NCI-H446 (cell line): ENCODE measurements around the gene TLR9.
A peak's percentile ranks its signal among the peaks of the same experiment; 100 is the strongest.
"Not testable (repeated sequence)": the region's sequence is repeated elsewhere in the genome, so short reads cannot be mapped to it uniquely, and the experiment has no call there.

Source experiments
- DNase-seq, 2 experiments: peaks; one replicate each; lab custom pipeline; 2025; lab: John Stamatoyannopoulos, UW

TLR9 gene

DNA sequence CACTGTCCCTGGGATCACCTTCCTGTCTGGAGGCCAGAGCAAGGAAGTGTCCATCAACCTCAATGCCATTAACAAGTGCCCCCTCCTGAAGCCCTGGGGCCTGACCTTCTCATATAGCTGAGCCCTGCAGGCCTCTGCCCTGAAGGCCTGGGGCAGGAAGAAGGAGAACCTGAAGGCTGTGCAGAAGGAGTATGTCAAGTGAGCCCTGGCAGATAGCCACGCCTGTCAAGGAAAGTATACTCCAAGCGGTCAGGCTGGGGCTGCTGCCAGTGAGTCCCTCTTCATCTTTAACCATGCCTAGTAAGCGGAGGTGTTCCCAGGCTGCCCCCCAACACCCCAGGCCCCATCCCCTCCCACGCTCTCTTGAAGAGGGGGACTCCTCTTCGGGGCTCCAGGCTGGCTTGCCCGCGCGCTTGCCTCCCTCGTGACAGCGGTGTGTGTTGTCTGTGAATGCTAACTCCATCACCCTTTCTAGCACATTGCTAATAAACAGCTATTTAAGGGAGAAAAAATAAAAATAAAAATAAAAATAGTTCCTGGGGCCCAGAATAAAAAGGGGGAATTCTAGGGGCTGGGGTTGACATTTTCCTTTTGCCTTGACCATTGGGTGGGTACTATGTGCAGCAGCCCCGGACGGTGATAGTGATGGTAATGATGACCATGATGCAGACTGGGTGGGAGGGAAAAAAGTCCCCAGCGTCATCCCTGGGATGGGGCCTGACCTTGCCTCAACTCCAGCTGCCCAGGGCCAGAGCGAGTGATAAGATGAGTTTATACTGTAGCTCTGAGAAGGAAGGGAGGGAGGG, 30.8 kb downstream of the TLR9 start:
- DNase-seq, result no peak

DNA sequence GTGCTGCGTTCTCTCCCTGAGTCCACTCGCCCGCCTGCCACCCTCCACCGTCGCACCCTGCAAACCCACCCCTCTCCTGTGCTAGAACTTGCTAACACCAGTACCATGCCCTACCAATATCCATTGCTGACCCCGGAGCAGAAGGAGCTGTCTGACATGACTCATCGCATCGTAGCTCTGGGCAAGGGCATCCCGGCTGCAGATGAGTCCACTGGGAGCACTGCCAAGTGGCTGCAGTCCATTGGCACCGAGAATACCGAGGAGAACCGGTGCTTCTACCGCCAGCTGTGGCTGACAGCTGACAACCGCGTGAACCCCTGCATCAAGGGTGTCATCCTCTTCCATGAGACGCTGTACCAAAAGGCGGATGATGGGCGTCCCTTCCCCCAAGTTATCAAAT, 32.4 kb downstream of the TLR9 start:
- peak in 1 of 2 experiments; percentile 72 for DNase-seq

DNA sequence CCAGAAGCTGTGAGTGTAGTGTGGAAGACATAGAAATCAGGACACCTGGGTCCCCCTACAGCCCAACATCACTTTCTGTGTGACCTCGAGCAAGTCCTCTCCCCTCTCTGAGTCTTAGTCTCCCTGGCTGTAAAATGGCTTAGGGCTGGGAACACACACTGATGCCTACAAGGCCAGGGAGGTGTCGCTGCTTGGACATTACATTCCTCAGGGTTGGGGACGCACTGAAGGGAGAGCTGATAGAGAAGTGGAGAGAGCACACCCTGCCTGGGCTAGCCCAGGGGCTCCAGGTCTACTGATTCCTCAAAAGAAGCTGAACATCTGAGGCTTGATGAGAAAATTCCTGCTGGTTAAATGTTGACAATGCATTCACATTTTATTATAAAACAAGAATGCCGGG, 33.8 kb downstream of the TLR9 start:
- no peak for DNase-seq

DNA sequence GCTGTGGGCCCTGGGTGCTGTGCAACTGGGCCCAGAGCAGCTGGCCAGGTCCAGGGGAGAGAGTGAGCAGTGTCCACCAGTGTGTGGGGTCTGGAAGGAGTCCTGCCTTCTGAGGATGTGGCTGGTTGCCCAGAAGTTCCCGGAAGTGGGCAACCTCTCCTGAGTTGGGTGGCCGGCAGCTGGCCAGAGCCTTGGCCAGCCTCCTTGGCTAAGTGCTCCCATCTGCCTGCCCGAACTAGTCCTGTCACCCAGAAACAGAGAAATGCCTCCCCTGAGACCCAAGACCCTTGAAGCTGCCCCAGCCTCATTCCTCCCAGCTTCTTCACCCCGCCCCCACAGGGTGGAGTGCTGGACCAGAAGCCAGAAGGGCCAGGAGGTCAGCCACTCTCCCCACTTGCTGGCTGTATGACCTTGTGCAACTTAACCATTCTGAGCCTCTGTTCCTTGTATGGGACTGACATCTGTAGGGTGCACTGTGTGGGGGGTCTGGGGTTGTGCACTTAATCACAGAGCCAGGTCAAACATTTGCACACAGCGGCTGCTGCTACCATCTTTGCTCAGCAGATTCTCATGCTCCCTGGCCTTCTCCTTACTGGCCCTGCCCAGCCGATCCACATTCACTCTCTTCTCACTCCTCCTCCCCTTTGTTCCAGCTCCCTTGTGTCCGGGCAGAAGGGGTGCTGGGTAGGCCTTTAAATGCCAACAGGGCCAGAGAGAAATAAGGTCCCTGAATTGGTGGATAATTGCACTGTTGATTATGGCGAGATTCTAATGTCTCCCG, 35.0 kb downstream of the TLR9 start:
- DNase-seq, result peak in 1 of 2 experiments; percentile 3

DNA sequence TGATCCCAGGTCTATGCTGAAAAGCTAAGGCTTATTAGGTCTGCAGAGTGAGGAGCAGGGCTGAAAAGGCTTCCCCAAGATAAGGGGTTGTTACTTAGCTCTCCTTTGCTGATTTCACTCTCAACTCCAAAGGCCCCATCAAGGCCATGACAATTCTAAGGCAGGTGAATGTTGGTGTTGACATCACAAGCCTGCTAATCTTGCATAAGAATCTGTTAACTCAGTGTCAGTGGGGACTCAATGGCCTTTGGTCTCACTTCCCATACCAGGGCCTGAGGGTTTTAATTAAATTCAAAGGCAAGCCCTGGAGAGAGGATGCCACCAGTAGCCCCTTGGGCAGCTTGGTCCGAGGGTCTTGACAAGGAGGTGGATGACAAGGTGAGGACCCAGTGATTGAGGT, 36.9 kb downstream of the TLR9 start:
- DNase-seq, result no peak

DNA sequence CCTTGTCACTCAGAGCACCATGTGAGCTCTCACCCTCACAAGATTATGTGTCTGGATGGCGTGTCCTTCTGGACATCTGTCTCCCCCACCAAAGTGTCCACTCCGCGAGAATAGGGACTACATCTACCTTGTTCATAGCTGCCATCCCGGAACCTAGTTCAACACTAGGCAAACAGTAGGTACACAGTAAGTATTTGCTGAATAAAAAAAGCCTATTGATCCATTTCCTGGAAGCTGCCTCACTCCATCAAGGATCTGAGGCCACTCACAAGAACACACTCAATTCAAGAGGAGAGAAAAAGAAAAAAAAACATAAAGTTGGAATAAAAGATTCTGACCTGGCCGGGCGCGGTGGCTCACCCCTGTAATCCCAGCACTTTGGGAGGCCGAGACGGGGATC, 38.7 kb downstream of the TLR9 start:
- no peak for DNase-seq

DNA sequence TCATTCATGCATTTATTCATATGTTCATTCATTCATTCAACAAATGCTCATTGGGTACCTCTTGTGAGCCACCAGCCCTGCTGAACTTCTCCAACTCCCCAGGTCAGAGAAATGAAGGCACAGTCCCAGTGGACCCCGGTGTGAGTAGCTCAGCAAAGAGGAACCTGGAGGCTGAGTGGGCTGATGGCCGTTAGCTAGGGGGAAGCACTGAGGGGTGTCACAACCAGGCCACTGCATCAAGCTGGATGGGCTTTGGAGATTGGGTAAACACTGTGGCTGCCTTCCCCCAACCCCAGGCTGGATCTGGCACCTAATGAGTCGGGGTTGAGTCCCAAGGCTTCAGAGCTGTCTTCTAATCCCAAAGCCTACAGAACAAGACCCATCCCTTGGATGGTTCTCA, 39.6 kb downstream of the TLR9 start:
- DNase-seq, result no peak

DNA sequence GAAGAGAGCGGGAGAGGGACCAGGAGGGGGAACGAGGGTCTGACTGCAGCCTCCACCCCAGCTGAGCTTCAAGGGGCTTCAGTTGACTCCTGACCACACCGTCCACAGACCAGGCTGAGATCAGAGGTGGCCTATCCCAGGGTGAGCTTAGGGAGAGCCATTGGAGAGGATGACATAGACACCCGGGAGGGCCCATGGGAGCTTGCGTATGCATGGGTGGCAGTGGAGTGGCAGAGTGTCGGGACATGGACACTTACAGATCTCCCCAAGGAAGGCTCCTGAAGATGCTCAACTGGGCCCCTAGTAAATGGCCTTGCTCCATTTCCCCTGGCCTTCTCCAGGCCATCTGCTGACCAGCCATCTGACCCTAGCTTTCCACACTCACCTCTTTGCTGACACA, 40.1 kb downstream of the TLR9 start:
- DNase-seq, result no peak

DNA sequence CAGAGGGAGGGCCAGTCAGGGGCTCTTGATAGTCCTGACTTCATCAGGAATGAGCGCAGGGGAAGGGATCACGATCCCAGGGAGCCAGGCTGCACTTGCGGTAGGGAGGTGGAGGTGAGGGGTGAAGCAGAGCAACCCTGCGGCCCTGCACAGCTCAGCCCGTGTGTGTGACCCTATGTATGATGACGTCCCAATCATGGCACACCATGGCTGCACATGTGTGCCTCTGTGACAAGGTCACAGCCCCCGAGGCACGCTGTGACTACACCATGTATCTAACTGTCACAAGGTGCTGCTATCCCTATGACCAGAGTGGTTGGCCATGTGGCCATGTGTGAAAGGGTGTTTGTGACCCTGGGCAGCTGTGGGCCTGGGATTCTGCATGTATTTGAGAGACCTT, 40.8 kb downstream of the TLR9 start:
- no peak for DNase-seq

DNA sequence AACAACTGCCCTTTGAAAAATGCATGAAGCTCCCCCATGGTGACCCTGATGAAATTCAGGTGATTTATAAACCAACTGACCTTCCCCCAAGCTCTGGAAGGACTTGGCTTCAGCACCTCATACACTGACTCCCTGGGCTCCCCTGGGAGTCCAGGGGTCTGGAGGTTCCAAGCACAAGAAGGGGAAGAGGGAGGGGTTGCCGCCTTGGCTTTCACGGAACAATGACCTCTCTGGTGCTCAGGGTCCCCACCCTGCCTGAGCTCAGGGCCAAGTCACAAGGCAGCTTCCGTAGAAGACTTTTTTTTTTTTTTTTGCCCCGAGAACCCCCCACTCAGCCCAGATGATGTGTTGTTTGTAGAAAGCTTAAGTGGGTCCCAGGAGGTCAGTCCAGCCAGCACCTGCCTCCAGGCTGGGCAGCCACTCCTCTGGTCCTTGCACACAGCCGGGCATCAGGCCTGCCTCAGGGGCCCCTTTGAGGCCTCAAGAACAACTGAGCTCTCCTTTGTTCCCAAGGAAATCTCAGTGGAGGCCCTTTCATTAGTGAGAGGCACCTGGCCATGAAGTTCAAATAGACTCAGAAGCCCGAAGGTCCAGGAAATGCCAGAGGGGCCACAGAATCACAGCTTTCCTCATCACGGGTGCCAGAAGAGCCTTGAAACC, 41.5 kb downstream of the TLR9 start:
- no peak for DNase-seq

DNA sequence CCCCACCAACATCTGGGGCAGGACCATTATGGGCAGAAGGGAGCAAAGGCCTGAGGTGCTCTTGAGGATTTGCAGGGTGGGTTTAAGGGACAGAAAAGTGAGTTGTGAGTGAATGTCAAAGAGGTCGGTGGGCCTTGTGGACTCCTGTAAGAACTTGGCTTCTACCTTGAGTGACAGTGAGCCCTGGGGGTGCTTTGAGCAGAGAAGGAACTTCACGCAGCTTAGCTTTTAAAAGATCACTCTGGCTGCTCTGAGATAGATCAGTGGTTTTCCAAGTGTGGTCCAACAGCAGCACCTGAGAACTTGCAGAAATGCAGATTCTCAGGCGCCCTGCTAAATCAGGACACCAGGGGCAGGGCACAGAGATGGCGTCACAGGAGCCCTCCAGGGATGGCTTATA, 42.8 kb downstream of the TLR9 start:
- no peak for DNase-seq

DNA sequence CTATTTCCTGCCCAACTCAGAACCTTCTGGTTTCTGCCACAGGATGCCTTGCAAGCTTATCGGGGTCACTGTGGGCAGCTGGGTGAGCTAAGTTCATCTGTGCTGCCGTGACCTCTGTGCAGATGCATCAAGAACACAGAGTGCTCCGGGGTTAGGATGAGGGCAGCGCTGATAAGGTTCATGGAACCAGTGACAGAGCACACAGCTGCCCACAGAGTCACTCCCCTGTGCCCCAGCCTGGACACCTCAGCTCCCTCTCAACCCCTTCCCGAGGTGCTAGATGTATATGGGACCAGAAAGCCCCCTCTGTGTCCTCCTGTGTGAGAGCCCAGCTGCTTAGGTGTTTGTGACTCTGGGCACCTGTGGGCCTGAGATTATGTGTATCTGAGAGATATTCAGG, 43.2 kb downstream of the TLR9 start:
- no peak for DNase-seq

DNA sequence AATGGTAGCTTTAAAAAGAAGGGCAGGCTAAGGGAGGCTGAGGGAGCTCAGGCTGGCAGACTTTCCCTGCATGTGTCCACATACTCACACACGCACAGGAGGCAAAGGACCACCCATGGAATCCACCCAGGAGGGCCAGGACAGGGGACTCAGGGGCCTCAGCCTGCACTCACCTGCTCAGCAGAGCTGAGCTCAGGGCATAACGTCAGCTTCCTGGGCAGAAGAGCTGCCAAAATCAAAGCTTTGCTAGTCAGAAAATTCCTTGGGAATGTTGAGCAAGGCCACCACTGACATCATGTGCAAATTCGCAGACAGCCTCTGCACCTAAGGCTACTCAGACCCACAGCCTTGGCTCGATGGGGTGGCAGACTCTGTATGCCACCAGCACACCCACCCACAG, 43.9 kb downstream of the TLR9 start:
- no peak for DNase-seq

DNA sequence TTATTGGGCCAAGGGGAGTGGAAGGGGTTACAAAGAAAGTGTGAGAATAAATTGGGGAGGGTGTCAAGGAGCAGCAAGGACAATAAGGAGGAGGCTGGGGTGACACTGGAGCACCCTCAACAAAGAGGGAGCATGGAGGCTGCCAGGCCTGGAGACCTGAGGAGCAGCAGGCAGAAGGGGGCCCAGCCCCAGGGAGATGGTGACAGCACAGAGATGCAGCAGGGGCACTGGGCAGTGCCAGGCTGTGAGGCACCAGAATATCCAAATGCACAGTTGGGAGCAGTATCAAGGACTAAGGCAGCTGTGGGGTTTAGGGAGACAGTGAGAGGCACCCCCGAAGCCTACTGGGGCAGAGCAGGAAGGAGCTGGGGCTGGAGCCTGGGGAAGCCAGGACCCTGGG, 46.9 kb downstream of the TLR9 start:
- DNase-seq, result no peak

DNA sequence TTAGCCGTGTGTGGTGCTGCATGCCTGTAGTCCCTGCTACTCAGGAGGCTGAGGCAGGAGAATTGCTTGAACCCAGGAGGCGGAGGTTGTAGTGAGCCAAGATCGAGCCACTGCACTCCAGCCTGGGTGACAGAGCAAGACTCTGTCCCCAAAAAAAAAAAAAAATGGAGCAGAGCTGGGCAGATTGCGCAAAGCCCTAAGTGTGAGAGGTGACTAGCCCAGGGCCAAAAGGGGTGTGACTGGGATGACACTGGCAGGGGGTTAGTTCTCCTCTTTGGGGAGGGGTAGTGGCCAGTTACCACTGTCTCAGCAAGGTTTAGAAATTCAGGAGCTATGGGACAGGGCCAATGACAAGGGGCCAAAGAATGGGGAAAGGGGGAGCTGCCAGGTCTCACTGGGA, 47.3 kb downstream of the TLR9 start:
- not testable (repeated sequence) for DNase-seq

DNA sequence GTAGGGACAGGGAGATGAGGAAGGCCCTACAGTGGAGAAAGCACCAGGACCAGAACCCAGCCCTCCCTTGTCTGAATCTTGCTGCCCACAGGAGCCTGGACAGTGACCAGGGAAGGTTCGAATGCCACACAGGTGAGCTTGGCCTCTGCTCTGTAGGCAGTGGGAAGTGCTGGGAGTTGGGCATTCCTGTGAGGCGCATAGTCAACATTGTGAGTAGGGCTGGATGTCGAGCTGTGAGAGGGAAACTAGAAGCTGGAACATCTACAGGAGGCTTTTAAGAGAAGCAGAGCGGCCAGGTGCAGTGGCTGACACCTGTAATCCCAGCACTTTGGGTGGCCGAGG, 47.8 kb downstream of the TLR9 start:
- DNase-seq, result no peak

DNA sequence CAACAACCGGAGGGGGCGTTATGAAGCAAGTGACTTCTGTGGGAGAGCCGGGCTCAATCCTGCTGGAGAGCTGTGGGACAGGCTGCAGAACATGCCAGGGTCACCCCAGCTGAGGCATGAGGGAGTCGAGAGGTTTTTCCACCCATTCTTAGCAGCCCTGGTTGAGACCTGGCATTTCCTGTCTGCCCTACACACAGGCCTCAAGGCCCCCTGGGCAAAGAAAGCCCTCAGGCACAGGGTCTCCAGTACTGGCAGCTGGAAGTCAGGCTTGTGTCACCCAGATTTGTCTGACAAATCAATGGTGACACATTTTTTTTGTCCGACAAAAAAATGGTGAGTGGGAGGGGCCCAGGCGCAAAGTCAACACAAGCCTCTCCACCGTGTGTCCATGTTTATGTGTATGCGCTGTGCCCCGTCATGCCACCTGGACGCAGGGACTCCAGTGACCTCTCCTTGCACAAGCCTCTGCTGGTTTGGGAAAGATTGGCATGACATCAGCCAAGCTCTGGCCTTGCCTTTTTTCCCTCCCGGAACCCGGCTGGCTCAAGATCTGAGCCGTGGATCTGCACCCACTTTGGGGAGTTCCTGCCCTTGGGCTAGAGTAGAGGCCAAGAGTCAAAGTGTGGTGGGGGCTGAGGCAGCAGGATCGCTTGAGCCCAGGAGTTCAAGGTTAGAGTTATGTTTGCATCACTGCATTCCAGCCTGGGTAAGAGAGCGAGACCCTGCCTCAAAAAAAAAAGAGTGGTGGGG, 48.3 kb downstream of the TLR9 start:
- no peak for DNase-seq

DNA sequence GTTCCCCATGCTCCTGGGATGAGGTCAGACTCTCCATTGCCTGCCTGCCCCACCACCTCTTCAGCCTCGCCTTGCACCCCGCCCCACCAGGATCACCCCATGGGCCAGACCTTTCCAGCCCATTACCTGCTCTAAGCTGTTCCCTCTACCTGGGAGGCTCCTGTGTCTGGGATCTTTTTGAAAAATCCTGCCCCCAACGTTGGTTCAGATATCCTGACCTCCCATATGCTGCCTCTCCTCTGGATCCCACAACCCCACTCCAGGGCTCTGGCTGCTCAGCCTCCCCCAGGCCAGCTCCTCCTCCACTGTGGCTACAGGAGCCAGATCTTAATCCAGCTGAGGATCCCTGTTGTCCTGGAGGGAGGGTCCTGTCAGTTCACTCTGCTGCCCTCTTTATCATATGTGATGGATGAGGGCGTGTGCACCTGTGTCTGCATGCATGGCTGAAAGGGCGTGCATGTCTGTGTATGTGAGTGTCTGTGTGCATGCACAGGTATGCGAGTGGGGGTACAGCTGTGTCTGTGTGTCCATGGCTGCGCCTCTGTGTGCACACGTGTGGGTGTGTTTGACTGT, 49.2 kb downstream of the TLR9 start:
- no peak for DNase-seq

DNA sequence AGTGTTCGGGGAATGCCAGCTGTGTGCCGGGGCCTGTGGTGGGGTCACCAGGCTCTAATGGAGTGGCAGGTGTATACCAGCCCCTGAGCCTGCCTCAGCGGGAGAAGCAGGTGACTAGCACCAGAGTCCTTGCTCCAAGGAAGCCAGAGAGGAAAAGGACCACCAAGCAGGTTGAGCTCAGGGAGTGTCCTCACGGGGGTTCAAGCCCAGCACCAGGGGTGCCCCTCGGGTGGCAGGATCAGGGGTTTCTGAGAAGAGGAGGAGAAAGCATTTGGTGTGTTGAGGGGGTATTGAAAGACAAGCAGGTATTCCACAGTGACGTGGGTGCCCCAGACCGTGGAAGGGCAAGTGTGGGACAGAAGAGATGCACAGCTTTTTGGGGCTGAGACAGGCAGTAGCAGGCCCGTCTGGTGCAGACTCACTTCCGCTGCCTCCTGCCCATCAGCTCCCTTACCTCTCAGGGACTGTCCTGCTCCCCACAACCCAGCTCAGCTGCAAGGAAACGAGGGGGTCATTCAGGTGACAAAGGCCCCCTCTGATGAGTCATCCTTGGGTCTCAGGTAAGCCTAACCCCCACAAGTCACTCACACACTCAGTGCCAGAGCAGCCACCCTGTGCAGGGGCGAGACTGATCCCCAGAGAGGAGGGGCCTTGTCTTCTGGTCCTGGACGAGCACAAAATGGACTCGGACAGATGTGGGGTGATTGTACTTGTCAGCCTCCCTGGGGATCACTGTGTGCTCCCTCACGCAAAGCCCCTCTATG, 49.8 kb downstream of the TLR9 start:
- DNase-seq, result no peak

DNA sequence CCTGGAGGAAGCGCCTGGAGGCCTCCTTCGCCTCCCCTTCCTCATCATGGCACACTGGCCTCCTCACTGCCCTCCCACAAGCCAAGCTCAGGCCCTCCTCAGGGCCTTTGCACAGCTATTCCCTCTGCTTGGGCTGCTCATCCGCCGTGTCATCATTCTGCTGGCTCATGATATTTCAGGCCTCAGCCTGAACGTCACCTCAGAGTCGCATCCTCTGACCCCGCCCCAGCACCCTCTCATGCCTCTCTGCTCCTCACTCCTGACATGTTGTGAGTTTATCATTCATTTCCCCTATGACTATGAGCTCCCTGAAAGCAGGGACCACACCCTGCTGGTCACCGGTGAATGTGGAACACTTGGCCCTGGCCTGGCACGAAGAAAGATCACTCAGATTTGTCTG, 50.5 kb downstream of the TLR9 start:
- DNase-seq, result no peak

DNA sequence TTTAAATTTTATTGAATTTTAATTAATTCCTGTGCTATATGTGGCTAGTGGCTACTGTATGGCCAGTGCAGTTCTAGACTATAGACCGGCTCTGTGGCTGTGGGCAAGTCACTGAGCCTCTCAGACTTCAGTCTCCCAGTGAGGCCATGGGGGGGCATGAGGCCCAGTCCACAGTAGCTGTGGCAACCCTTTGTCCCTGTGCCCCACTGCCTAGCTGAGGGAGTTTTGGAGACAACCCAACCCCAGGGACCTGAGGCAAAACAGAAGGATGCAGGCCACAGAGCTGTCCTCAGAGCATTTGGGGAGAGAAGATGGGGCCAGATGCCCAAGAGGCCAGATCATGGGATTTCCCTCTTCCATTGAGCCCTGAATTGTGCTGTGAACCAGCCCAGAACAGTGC, 52.3 kb downstream of the TLR9 start:
- DNase-seq, result no peak
